GM19238 (cell line): ENCODE measurements around the gene TANGO2.
"Not testable (repeated sequence)": the region's sequence is repeated elsewhere in the genome, so short reads cannot be mapped to it uniquely, and the experiment has no call there.

ENCODE experiments used
- DNase-seq: peaks from one replicate; pipeline ENCODE4 v3.0.0; 2011; ENCODE audit warnings: low spot score; ENCODE audit not compliant: insufficient read length

The TANGO2 gene

GRCh38 chr22:20061481-20061861 lies 40.6 kb downstream of the TANGO2 start:
- DNase-seq, result no peak

GRCh38 chr22:20062043-20062765 lies 41.3 kb downstream of the TANGO2 start:
- no peak for DNase-seq

- DNase-seq, result no peak
These were observed 41.8 kb downstream of the TANGO2 start for GRCh38 chr22:20062766-20063083.

GRCh38 chr22:20063271-20064139 lies 42.6 kb downstream of the TANGO2 start:
- DNase-seq, result no peak

- no peak for DNase-seq
These were observed 43.2 kb downstream of the TANGO2 start for GRCh38 chr22:20064140-20064480.

GRCh38 chr22:20064545-20065262 lies 43.8 kb downstream of the TANGO2 start:
- no peak for DNase-seq

- no peak for DNase-seq
These were observed 45.1 kb downstream of the TANGO2 start for GRCh38 chr22:20065896-20066616.

GRCh38 chr22:20066617-20067383 lies 45.9 kb downstream of the TANGO2 start:
- no peak for DNase-seq

GRCh38 chr22:20067384-20067682 lies 46.4 kb downstream of the TANGO2 start:
- not testable (repeated sequence) for DNase-seq

GRCh38 chr22:20068640-20069039 lies 47.7 kb downstream of the TANGO2 start:
- DNase-seq, result no peak

- DNase-seq, result no peak
These were observed 48.6 kb downstream of the TANGO2 start for GRCh38 chr22:20069331-20070042.

GRCh38 chr22:20071524-20071972 lies 50.6 kb downstream of the TANGO2 start:
- DNase-seq, result no peak

GRCh38 chr22:20076627-20077172 lies 55.8 kb downstream of the TANGO2 start:
- DNase-seq, result no peak

- DNase-seq, result peak; percentile 98
These were observed 59.0 kb downstream of the TANGO2 start, which contains the start of gene DGCR8 for GRCh38 chr22:20079745-20080444. DGCR8 (plus strand) TSS chr22:20080241; CDS start chr22:20085964, 5,723 bp downstream.

- peak; percentile 78 for DNase-seq
These were observed 59.5 kb downstream of the TANGO2 start for GRCh38 chr22:20080445-20080775.

GRCh38 chr22:20080776-20081654 lies 60.1 kb downstream of the TANGO2 start:
- DNase-seq, result no peak

GRCh38 chr22:20083157-20083890 lies 62.4 kb downstream of the TANGO2 start:
- no peak for DNase-seq
